Measurements from ENCODE around the gene EVA1C. TPM values are rescaled to one million over a fixed set of nuclear protein-coding genes. Genes with fewer than 3 reads are reported as not detected.

EVA1C gene
- total RNA-seq, 1 experiment from 2014 or later = 16.1 TPM

DNA sequence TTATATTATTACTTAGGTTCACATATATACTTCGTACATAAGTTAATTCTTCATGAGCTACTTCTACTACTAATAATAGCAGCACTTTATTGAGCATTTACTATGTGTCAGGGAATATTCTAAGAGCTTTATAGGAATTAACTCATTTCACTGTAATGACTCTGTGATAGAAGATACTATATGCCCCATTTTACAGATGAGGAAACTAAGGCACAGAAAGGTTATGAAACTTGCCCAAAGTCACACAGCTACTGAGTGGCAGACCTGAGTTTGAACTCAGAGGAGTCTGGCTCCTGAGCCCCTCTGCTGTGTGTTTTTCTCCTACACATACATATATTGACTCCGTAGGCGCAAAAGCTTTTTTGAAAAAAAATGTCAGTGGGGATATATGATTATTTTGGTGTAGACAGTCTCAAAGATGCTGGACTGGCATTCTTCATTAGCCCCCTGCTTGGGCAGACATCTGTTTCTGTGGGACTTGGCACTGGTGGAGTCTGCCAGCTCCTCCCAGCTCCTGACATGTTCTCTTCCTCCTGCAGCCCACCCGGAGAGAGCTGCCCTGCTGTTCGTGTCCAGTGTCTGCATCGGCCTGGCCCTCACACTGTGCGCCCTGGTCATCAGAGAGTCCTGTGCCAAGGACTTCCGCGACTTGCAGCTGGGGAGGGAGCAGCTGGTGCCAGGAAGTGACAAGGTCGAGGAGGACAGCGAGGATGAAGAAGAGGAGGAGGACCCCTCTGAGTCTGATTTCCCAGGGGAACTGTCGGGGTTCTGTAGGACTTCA, 102.0 kb downstream of the EVA1C start:
- no peaks in the 10 kb centered on the region for H4K20me1 ChIP-seq (ENCODE audit: low read length)
- H3K4me1 ChIP-seq (ENCODE audit: insufficient read depth, low read length) = peaks cover 15% of the 10 kb centered on the region
- POLR2A ChIA-PET (ENCODE audit: unreplicated experiment) = no interaction called here
- H3F3A ChIP-seq (ENCODE audit: low read length, unreplicated experiment) = no peaks in the 10 kb centered on the region
- no peaks in the 10 kb centered on the region for H3K79me2 ChIP-seq (ENCODE audit: low read length)
- H3K27me3 ChIP-seq (ENCODE audit: low read length) = no peaks in the 10 kb centered on the region
- no peak for TF ChIP-seq EZH2phosphoT487 (IDR thresholded peaks at IDR 0.05; ENCODE audit: borderline replicate concordance, low read length)
- TF ChIP-seq, protein P1, sequence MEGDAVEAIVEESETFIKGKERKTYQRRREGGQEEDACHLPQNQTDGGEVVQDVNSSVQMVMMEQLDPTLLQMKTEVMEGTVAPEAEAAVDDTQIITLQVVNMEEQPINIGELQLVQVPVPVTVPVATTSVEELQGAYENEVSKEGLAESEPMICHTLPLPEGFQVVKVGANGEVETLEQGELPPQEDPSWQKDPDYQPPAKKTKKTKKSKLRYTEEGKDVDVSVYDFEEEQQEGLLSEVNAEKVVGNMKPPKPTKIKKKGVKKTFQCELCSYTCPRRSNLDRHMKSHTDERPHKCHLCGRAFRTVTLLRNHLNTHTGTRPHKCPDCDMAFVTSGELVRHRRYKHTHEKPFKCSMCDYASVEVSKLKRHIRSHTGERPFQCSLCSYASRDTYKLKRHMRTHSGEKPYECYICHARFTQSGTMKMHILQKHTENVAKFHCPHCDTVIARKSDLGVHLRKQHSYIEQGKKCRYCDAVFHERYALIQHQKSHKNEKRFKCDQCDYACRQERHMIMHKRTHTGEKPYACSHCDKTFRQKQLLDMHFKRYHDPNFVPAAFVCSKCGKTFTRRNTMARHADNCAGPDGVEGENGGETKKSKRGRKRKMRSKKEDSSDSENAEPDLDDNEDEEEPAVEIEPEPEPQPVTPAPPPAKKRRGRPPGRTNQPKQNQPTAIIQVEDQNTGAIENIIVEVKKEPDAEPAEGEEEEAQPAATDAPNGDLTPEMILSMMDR (conservative IDR thresholded peaks at IDR 0.05; ENCODE audit: low read depth, low read length) = no peak
- no peak for TF ChIP-seq EZH2 (IDR thresholded peaks at IDR 0.05; ENCODE audit: low read length, unreplicated experiment)
- no peaks in the 10 kb centered on the region for H3K9me3 ChIP-seq (ENCODE audit: low read length)
- intact Hi-C loops (cut with micrococcal nuclease) = no loop called here
- no peak for ATAC-seq
- peak overlapping the region; percentile 93 for H3K27ac ChIP-seq (ENCODE audit: low read length)
- no peaks in the 10 kb centered on the region for H3K36me3 ChIP-seq (ENCODE audit: low read depth, low read length)
- H3K4me2 ChIP-seq (ENCODE audit: low read length) = no peak overlapping the region
- DNase-seq = no peak
- BruUV-seq (replicated peaks) = no TSS peak
- no peak overlapping the region for H3K4me3 ChIP-seq (ENCODE audit: low read length)
- peak overlapping the region; percentile 20; the same call in 1 of the 2 replicates for H3K9ac ChIP-seq (ENCODE audit: low read length)
- CTCF ChIA-PET = no interaction called here
- H3K9me2 ChIP-seq (replicated peaks; ENCODE audit: low read length) = no peaks in the 10 kb centered on the region
- no peak overlapping the region for H2AFZ ChIP-seq (ENCODE audit: low read length)

DNA sequence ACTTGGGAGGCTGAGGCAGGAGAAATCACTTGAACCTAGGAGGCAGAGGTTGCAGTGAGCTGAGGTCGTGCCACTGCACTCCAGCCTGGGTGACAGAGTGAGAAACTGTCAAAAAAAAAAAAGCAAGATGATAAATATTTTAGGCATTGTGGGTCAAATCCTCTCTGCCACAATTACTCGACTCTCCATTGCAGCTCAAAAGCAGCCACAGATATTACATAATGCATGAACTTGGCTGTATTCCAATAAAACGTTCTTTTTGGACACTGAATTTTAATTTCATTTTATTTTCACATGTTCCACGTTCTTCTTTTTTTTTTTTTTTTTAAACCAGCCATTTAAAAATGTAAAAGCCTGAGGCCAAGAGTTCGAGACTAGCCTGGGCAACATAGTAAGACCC, 103.4 kb downstream of the EVA1C start:
- H3F3A ChIP-seq (ENCODE audit: low read length, unreplicated experiment) = no peaks in the 10 kb centered on the region
- no peak overlapping the region for H3K4me2 ChIP-seq (ENCODE audit: low read length)
- no peaks in the 10 kb centered on the region for H4K20me1 ChIP-seq (ENCODE audit: low read length)
- H3K9me3 ChIP-seq (ENCODE audit: low read length) = no peaks in the 10 kb centered on the region
- no peak overlapping the region for H3K4me3 ChIP-seq (ENCODE audit: low read length)
- H3K4me1 ChIP-seq (ENCODE audit: insufficient read depth, low read length) = peaks cover 15% of the 10 kb centered on the region
- CTCF ChIA-PET = interaction anchor here (0.6 to 1.1 kb wide), 3 partner anchors 22 to 684 kb away, joined by 5 to 8 read pairs (median 6); no protein-coding TSS in a partner anchor
- H3K27ac ChIP-seq (ENCODE audit: low read length) = peak overlapping the region; percentile 93
- intact Hi-C loops (cut with micrococcal nuclease) = loop anchor here (1.0 kb wide), 1 partner anchor 85 kb away; no protein-coding TSS in a partner anchor
- POLR2A ChIA-PET (ENCODE audit: unreplicated experiment) = no interaction called here
- H3K36me3 ChIP-seq (ENCODE audit: low read depth, low read length) = no peaks in the 10 kb centered on the region
- TF ChIP-seq EZH2phosphoT487 (IDR thresholded peaks at IDR 0.05; ENCODE audit: borderline replicate concordance, low read length) (no peak), EZH2 (IDR thresholded peaks at IDR 0.05; ENCODE audit: low read length, unreplicated experiment) (no peak)
- TF ChIP-seq, protein P1 (conservative IDR thresholded peaks at IDR 0.05; ENCODE audit: low read depth, low read length) = no peak
- no peaks in the 10 kb centered on the region for H3K27me3 ChIP-seq (ENCODE audit: low read length)
- H2AFZ ChIP-seq (ENCODE audit: low read length) = no peak overlapping the region
- ATAC-seq = no peak
- no peak for DNase-seq
- no TSS peak for BruUV-seq (replicated peaks)
- no peaks in the 10 kb centered on the region for H3K79me2 ChIP-seq (ENCODE audit: low read length)
- no peaks in the 10 kb centered on the region for H3K9me2 ChIP-seq (replicated peaks; ENCODE audit: low read length)
- peak overlapping the region; percentile 82; the same call in 1 of the 2 replicates for H3K9ac ChIP-seq (ENCODE audit: low read length)
